ENCODE data around the gene PER2. TPM values are rescaled to one million over a fixed set of nuclear protein-coding genes. Genes with fewer than 3 reads are reported as not detected.

Gene PER2
- total and polyA plus RNA-seq, 2 of the 13 experiments (the other 11 are each of a cell fraction or from before 2014, with no cell fraction given) = 5.1 to 9.4 TPM

DNA sequence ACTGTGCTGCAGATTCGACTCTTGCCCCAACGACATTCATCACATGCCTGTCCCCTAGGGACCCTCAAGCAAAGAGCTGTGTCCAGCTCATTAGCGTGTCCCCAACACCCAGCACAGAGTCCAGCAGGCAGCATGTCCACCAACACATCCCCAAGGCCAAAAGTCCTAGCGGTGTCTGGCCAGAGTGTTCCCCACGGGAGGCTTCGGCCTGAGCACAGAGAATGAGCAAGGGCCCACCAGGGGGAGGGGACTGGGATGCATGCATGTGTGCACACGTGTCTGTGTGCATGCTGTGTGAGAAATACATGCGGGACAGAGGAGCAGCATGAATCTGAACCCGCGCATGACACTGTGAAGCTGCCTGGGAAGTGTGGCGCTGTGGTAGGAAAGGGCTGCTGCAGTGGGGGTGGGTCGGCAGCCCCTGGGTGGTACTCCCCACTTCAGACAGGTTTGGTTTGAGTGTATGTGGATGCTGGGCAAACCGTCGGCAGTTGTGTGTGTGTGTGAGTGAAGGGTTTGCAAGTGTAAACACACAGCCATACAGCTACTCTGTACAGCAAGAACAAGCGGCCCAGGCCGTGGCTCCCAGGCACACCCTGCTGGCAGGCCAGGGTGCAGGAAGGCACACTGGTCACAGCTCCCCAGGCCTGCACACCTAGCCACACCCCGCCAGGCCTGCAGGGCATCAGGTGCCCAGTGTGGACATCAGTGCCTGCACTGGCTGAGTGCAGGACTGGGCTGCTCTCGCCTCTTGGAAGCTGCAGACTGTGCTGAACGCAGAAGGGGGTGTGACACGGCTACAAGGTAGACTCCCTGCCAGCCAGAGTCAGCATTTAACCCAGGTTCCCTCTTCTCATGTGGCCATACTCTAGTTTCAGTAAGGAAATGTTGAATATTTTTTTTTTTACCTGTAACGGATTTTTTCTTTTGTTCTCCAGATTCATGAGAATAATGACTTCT, 29.1 kb downstream of the PER2 start:
- BruUV-seq (replicated peaks) = no TSS peak
- H3K4me3 ChIP-seq (replicated peaks in 1 of 3; ENCODE audit: insufficient read depth in 1 of 3, low read depth in 2 of 3, low read length in 3 of 3) = no peak overlapping the region
- H3K9me3 ChIP-seq (ENCODE audit: low read length) = no peaks in the 10 kb centered on the region
- CTCF ChIA-PET (ENCODE audit: low intra/inter-chr PET ratio, low total read pairs) = no interaction called here
- no peak overlapping the region for H3K27ac ChIP-seq (ENCODE audit: extremely low read length, insufficient read depth, low read length)
- no peaks in the 10 kb centered on the region for H3K79me2 ChIP-seq (ENCODE audit: insufficient read depth, low read length)
- in situ Hi-C loops (cut with HindIII; ENCODE audit: extremely low pct_ligation_motif_present, low pct_unique_long_range_greater_than_20kb) = loop anchor here (10.0 kb wide), 1 partner anchor 405 kb away; the partner anchor contains the start of gene RAMP1
- DNase-seq (ENCODE audit: low spot score) (peak; percentile 34), FAIRE-seq (no peak), ATAC-seq (peak; percentile 49)
- H3K9ac ChIP-seq (ENCODE audit: insufficient read depth, low read depth, low read length) = no peak overlapping the region
- H3K4me1 ChIP-seq (ENCODE audit: insufficient read depth, low read length) = peaks cover 53% of the 10 kb centered on the region
- 87% methylated on average over 18 of the region's 21 CpGs for WGBS (ENCODE audit: low lambda C conversion rate)
- POLR2A ChIA-PET = interaction anchor here (1.7 kb wide), 1 partner anchor 16 kb away, joined by 6 read pairs; no protein-coding TSS in a partner anchor
- no peaks in the 10 kb centered on the region for H3K27me3 ChIP-seq (ENCODE audit: control insufficient read depth in 1 of 2, insufficient read depth in 2 of 2, low read length in 2 of 2)
- intact Hi-C loops (cut with micrococcal nuclease; ENCODE audit: unreplicated experiment) = no loop called here
- H3K4me2 ChIP-seq (ENCODE audit: low read depth, low read length) = no peak overlapping the region
- no peaks in the 10 kb centered on the region for H4K20me1 ChIP-seq (ENCODE audit: insufficient read depth, low read length)
- peaks cover 28 to 78% of the 10 kb centered on the region in 2 experiments for H3K36me3 ChIP-seq (replicated peaks in 1 of 2; ENCODE audit: control insufficient read depth in 1 of 2, insufficient read depth in 2 of 2, low read length in 2 of 2)
- H2AFZ ChIP-seq (ENCODE audit: low read length) = no peak overlapping the region
- TF ChIP-seq ZNF235 (CRISPR knock-in tag; IDR thresholded peaks at IDR 0.05; ENCODE audit: borderline replicate concordance) (no peak), ZNF589 (CRISPR knock-in tag; conservative IDR thresholded peaks at IDR 0.05) (no peak), STAG1 (CRISPR knock-in tag; IDR thresholded peaks at IDR 0.05) (peak; percentile 45), ZNF781 (CRISPR knock-in tag; IDR thresholded peaks at IDR 0.05; ENCODE audit: borderline replicate concordance, not compliant biosample characterization) (no peak), ZNF3 (CRISPR knock-in tag; IDR thresholded peaks at IDR 0.05) (no peak), IRX3 (CRISPR knock-in tag; IDR thresholded peaks at IDR 0.05; ENCODE audit: borderline replicate concordance, low read depth) (no peak), ESRRA (CRISPR knock-in tag; IDR thresholded peaks at IDR 0.05; ENCODE audit: low read depth) (no peak), GATAD2A (CRISPR knock-in tag; IDR thresholded peaks at IDR 0.05) (no peak), ZNF776 (CRISPR knock-in tag; IDR thresholded peaks at IDR 0.05) (0 out of 2 replicates have a peak, but pooled peaks have one; percentile 23), ZMYM3 (CRISPR knock-in tag; IDR thresholded peaks at IDR 0.05) (no peak), RBM22 (optimal IDR thresholded peaks at IDR 0.05; ENCODE audit: low read length) (peak; percentile 75), ZBTB38 (CRISPR knock-in tag; IDR thresholded peaks at IDR 0.05) (no peak), RAD21 (CRISPR knock-in tag; IDR thresholded peaks at IDR 0.05) (peak; percentile 62)
- TF ChIP-seq, protein P1, sequence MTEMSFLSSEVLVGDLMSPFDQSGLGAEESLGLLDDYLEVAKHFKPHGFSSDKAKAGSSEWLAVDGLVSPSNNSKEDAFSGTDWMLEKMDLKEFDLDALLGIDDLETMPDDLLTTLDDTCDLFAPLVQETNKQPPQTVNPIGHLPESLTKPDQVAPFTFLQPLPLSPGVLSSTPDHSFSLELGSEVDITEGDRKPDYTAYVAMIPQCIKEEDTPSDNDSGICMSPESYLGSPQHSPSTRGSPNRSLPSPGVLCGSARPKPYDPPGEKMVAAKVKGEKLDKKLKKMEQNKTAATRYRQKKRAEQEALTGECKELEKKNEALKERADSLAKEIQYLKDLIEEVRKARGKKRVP (CRISPR knock-in tag; IDR thresholded peaks at IDR 0.05) = no peak
- TF ChIP-seq, protein P2, sequence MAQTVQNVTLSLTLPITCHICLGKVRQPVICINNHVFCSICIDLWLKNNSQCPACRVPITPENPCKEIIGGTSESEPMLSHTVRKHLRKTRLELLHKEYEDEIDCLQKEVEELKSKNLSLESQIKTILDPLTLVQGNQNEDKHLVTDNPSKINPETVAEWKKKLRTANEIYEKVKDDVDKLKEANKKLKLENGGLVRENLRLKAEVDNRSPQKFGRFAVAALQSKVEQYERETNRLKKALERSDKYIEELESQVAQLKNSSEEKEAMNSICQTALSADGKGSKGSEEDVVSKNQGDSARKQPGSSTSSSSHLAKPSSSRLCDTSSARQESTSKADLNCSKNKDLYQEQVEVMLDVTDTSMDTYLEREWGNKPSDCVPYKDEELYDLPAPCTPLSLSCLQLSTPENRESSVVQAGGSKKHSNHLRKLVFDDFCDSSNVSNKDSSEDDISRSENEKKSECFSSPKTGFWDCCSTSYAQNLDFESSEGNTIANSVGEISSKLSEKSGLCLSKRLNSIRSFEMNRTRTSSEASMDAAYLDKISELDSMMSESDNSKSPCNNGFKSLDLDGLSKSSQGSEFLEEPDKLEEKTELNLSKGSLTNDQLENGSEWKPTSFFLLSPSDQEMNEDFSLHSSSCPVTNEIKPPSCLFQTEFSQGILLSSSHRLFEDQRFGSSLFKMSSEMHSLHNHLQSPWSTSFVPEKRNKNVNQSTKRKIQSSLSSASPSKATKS (CRISPR knock-in tag; IDR thresholded peaks at IDR 0.05) = no peak
- TF ChIP-seq, protein P3, sequence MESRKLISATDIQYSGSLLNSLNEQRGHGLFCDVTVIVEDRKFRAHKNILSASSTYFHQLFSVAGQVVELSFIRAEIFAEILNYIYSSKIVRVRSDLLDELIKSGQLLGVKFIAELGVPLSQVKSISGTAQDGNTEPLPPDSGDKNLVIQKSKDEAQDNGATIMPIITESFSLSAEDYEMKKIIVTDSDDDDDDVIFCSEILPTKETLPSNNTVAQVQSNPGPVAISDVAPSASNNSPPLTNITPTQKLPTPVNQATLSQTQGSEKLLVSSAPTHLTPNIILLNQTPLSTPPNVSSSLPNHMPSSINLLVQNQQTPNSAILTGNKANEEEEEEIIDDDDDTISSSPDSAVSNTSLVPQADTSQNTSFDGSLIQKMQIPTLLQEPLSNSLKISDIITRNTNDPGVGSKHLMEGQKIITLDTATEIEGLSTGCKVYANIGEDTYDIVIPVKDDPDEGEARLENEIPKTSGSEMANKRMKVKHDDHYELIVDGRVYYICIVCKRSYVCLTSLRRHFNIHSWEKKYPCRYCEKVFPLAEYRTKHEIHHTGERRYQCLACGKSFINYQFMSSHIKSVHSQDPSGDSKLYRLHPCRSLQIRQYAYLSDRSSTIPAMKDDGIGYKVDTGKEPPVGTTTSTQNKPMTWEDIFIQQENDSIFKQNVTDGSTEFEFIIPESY (CRISPR knock-in tag; IDR thresholded peaks at IDR 0.05) = peak; percentile 63; the same call in 1 of the 2 replicates
- TF ChIP-seq, protein P4, sequence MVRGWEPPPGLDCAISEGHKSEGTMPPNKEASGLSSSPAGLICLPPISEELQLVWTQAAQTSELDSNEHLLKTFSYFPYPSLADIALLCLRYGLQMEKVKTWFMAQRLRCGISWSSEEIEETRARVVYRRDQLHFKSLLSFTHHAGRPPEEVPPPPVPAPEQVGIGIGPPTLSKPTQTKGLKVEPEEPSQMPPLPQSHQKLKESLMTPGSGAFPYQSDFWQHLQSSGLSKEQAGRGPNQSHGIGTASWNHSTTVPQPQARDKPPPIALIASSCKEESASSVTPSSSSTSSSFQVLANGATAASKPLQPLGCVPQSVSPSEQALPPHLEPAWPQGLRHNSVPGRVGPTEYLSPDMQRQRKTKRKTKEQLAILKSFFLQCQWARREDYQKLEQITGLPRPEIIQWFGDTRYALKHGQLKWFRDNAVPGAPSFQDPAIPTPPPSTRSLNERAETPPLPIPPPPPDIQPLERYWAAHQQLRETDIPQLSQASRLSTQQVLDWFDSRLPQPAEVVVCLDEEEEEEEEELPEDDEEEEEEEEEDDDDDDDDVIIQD (CRISPR knock-in tag; IDR thresholded peaks at IDR 0.05; ENCODE audit: low read depth) = no peak
